22Rv1 (cell line): ENCODE measurements around the gene PRR33.

Experiments
- CTCF ChIP-seq: fragments of 450-650 bp; IDR thresholded peaks from 2 replicates; pipeline ENCODE4 v1.5.1; 2017; ENCODE audit warnings: mild to moderate bottlenecking
- ZFX ChIP-seq: fragments of 450-650 bp; IDR thresholded peaks from 2 replicates; pipeline ENCODE4 v1.6.1; 2017; ENCODE audit warnings: antibody characterized with exemption, borderline replicate concordance

GRCh38 chr11:1929621-1930461 is 38.1 kb upstream of the PRR33 start:
- TF ChIP-seq CTCF (no peak), ZFX (no peak)
